CD4-positive, alpha-beta T cell treated with Interleukin-17A for 1 hour (primary cell): Measurements from ENCODE around the gene NTRK1.
"Not testable (repeated sequence)": the region's sequence is repeated elsewhere in the genome, so short reads cannot be mapped to it uniquely, and the experiment has no call there.

ENCODE experiments used
- DNase-seq: peaks from one replicate; pipeline ENCODE4 v3.0.0-alpha.2; 2020

The NTRK1 gene

DNA sequence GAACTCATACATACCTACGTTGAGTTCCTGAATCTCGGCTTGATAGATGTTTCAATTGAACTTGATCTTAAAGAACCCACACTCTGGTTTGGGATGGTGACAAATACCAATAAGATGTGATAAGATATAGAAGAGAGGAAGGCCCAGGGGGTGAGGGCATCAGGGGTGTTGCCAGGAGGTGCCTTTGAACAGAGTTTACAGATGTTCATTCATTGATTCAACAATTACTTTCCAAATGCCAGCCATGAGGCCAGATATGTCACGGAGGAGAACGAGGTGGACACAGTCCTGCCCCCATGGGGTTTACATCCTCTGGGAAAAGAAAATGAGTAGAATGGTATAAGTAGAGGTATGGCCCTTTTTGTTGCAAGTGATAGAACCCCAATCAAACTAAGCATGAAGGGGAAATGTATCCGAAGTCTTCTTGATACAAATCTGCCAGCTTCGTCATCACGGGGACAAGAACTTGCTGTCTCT, 60.4 kb downstream of the NTRK1 start:
- DNase-seq, result no peak

DNA sequence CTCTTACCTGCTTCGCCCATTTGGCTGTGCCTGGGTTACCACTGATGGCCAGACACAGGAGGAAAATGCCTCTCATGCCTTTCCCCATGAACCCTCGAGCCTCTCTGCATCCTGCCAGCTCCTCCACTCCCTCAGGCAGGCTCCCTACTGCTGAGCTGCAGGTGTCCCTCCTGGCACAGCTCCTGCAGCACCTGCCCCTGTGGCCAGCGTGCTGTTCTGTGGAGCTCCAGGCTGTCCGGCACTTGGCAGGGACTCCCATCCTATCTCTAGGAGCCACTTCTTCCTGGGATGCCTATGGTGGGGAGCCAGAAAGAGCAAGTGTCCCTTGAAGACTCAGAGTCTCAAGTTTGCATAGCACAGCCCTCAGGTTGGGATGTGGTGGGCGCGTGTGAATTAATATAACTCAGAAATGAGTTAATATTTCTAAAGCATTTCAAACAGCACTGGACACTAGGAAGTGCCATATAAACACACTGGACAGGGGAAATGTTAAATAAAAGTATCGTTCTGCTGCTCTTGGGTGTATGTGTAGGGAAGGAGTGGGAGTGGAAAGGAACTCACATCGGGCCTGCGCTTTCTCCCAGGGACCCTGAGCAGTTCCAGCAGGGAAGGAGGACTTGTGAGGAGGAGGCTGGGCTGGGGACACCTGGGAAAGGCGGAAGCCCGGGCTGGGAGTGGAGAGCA, 62.5 kb downstream of the NTRK1 start:
- DNase-seq, result no peak

DNA sequence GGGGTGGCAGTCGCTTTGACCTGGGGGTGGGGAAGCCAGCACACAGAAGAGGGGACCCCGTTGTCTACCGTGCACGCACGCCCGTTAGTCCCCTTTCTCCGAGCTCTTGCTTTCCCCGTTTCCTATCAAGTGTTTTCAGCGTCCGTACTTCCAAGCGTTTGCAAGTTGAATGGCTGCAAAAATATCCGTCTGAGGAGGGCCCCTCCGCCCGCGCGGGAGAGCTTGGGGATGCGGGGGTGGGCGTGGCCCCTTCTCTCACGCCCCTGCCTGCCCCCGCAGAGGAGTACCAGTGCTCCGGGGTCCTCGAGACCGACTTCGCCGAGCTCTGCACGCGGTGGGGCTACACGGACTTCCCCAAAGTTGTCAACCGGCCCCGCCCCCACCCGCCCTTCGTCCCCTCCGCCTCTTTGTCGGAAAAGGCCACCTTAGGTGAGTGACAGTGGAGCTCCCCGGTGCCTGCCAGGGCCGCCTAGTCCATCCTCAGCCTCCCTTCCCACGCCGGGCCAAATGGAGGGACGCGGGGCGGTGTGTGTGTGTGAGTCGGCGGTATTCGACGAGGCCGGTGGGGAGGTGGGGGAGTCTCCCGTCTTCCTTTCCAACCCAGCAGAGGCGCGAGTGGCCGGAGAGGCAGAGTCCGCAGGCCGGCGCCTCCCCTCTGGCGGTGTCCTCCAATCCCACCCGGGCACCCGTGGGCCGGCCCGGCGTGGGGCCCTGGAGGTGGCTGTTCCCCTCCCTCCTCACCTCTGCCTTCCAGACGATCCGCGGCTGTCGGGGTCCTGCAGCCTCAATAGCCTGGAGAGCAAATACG, 63.2 kb downstream of the NTRK1 start:
- DNase-seq, result no peak

DNA sequence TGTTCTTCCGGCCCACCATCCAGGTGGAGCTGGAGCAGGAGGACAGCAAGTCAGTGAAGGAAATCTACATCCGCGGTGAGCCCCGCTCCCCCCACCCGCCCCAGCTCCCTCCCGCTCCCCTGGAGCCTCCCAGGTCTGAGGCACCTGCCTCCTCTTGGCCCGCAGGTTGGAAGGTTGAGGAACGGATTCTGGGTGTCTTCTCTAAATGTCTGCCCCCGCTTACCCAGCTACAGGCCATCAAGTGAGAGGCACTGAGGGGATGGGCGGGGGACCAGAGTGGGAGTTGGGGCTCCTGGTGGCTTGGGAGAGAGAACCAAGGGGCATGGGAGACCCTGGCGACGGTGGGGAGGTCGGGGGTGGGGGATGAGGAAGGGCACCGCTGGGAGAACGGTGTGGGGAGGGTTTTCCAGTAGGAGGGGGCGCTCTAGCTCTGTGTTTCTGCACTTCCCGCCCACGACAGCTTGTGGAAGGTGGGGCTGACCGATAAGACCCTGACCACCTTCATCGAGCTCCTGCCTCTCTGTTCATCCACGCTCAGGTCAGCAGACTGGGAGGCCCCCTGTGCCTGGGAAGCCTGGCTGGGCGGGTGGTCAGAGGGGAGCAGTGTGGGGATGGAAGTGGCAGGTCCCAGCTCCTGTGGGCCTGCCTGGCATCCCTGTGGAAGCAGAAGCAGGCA, 64.0 kb downstream of the NTRK1 start:
- no peak for DNase-seq

DNA sequence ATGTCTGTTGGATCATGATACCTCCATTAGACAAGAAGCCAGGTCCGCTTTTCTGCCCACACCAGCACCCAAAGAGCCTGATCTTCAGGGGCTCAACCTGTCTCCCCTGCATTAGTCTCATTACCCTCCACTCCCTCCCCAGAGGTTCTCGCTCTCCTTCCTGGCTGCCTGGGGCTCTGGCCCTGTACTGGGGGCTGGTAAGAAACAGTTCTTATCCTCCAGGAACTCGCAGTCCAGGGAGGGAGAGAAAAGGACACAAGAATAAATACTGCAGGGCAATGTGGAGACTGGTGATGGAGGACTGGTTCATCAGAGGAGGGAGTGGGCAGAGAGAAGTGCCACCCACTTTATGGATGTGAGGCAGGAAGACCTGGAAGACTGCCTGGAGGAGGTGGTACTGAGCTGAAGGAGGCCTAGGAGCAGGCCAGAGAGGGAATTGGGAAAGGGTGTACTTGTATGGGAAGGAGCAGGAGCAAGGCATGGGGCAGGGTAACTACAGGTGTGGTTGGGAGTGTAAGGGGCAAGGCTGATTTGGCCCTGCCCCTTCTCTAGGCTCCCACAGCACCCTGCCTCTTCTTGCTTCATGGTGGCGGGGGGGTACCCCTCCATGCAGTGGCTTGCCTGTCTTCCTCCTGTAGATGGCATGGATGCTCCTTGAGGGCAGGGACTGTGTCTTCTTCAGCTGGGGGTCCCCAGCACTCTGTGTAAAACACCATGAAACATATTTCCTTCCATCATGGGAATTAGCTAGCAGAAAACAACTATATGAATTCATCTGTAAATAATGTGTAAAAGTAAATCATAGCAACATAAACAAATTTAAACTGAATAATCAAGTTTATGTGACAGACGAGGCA, 64.7 kb downstream of the NTRK1 start:
- no peak for DNase-seq

DNA sequence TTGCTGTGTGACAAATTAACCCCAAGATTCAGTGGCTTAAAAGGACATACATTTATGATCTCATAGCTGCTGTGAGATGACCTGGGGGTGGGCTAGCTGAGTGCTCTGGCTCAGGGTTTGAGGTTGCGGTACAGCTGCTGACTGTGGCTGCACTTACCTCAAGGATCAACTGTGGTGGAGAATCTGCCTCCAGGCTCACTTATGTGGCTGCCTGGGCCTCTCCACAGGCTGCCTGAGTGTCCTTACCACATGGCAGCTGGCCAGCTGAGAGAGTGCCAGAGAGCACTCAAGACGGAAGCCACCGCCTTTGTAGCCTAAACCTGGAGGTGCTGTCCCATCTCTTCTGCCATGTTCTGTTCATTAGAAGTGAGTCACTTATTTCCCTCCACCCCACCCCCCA, 65.5 kb downstream of the NTRK1 start:
- DNase-seq, result no peak

DNA sequence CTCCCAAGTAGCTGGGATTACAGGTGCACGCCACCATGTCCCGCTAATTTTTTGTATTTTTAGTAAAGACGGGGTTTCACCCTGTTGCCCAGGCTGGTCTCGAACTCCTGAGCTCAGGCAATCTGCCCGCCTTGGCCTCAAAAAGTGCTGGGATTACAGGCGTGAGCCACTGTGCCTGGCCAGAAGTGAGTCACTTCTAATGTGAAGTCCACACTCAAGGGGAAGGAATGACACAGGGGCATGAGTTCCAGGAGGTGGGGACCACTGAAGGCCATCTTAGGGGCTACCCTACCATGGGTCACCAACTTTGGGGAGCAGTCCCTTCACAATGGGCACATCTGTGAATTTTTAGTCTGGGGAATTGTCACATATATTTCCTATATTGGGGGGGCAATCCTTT, 66.0 kb downstream of the NTRK1 start:
- DNase-seq, result not testable (repeated sequence)

DNA sequence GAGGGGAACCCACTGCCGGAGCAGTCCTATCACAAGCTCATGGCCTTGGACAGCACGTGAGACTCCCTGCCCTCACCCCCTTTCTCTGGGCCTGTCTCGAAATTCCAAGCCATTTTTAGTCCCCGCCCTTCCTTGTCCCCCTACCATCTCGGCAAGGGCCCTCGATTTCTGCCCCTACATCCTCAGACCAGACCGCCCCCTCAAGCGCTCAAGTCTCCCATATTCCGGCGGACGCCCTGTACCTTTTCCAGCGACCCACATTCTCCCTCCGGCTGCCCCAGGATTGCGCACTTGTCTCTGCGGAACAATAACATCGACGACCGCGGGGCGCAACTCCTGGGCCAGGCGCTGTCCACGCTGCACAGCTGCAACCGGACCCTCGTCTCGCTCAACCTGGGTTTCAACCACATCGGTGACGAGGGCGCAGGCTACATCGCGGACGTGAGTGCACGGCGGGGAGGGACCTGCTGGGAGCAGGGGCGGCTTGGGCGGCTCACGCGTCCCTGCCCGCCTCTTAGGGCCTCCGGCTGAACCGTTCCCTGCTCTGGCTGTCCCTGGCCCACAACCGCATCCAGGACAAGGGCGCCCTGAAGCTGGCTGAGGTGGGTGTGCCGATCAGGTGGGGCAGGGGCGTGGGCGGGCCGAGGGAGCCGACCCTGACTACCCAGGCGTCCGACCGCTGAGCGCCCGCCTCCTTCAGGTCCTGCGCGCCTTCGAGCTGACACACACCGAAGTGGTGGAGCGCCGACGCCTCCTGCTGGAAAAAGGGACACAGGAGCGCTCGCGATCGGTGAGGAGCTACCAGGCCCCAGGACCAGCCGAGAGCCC, 66.8 kb downstream of the NTRK1 start:
- DNase-seq, result peak; percentile 58

DNA sequence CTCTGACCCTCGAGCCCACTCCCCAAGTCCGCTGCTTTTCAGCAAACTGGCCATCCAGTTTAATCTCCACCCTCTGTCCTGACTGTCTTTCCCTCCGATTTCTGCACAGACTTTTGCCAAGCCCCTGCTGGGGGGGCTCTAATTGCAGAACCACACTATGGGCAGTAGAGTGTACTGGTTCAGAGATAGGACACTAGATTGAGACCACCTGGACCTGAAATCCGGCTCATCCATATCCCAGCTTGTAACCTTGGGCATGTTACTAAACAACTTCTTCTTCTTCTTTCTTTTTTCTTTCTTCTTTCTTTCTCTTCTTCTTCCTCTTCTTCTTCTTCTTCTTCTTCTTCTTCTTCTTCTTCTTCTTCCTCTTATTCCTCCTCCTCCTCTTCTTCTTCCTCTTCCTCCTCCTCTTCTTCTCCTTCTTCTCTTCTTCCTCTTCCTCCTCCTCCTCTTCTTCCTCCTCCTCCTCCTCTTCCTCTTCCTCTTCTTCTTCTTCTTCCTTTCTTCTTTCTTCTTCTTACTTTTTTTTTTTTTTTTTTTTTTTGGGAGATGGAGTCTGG, 67.5 kb downstream of the NTRK1 start:
- no peak for DNase-seq

DNA sequence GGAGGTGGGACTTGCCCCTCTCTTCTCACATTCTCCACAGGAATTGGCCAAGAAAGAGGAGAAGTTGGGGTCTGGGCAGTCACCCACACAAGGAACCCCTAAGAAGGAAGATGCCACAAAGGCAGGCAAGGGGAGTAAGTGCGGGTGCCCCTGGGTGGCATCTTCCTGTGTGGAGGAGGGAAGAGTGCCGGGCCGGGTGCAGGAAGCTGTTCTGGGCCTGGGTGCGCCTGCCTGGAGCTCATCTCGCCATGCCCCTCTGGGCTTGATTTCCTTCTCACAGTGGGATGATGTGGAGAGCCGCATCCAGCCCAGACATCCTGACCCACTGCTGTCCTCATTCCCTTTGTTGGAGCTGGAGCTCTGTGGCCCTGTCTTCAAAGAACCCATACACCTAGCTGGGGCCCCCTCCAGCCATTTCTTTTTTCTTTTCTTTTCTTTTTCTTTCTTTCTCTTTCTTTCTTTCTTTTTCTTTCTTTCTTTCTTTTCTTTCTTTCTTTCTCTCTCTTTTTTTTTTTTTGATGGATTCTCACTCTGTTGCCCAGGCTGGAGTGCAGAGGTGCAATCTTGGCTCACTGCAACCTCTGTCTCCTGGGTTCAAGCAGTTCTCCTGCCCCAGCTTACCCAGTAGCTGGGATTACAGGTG, 69.1 kb downstream of the NTRK1 start:
- no peak for DNase-seq

DNA sequence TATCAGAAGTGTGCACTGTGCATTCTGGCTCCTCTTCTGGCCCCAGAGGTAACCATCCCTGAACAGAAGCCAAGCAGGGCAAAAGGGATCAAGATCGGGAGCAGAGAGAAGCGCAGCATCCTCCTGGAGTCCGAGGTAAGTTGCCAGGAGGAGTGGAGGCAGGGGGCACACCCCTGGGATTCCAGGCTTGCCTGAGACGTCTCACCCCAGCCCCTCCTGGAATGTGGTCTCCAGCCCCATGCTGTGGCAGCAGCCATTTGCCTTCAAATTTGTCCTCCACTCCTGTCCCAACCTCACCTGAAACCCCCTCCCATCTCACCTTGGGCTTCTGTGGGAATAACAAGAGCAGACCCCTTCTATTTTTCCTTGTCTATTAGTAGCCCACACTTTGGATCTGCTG, 69.8 kb downstream of the NTRK1 start:
- no peak for DNase-seq
